ENCODE measurements around the gene CEP164.
"Not testable (repeated sequence)": the region's sequence is repeated elsewhere in the genome, so short reads cannot be mapped to it uniquely, and the experiment has no call there.

CEP164 gene

DNA sequence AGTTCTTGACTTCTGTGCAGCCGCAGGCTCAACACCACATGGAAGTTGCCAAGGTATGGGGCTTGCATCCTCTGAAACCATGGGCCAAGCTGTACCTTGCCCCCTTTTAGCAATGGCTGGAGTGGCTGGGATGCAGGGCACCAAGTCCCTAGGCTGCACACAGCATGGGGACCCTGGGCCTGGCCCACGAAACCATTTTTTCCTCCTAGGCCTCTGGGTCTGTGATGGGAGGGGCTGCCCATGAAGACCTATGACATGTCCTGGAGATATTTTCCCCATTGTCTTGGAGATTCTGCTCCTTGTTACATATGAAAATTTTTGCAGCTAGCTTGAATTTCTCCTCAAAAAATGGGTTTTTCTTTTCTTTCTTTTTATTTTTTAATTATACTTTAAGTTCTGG lies 71.0 kb downstream of the CEP164 start:
- DNase-seq: not testable (repeated sequence)

DNA sequence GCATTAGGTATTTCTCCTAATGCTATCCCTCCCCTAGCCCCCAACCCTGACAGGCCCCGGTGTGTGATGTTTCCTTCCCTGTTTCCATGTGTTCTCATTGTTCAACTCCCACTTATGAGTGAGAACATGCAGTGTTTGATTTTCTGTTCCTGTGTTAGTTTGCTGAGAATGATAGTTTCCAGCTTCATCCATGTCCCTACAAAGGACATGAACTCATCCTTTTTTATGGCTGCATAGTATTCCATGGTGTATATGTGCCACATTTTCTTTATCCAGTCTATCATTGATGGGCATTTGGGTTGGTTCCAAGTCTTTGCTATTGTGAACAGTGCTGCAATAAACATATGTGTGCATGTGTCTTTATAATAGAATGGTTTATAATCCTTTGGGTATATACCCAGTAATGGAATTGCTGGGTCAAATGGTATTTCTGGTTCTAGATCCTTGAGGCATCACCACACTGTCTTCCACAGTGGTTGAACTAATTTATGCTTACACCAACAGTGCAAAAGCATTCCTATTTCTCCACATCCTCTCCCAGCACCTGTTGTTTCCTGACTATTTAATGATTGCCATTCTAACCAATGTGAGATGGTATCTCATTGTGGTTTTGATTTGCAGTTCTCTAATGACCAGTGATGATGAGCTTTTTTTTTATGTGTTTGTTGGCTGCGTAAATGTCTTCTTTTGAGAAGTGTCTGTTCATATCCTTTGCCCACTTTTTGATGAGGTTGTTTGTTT lies 71.6 kb downstream of the CEP164 start:
- DNase-seq: not testable (repeated sequence)

DNA sequence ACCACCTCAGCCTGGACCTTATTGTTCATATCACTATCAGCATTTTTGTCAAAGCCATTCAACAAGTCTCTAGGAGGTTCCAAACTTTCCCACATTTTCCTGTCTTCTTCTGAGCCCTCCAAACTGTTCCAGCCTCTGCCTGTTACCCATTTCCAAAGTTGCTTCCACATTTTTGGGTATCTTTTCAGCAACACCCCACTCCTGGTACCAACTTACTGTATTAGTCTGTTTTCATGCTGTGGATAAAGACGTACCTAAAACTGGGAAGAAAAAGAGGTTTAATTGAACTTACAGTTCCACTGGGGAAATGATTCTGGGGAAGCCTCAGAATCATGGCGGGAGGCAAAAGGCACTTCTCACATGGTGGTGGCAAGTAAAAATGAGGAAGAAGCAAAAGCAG lies 78.2 kb downstream of the CEP164 start:
- DNase-seq: not testable (repeated sequence)

DNA sequence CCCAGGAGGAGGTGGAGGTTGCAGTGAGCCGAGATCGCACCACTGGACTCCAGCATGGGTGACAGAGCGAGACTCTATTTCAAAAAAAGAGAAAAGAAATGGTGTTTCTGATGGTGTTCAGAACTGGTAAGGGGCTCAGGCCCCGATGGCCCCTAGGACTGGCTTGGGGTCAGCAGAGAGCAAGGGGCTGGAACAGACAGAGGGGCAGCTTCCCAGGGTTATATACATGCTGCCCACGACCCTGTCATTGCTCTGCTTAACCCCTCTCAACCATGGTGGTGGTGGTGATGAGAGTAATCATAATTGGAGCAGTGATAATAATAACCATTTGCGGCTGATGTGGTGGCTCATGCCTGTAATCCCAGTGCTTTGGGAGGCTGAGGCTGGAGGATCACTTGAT lies 79.4 kb downstream of the CEP164 start:
- DNase-seq: no peak

DNA sequence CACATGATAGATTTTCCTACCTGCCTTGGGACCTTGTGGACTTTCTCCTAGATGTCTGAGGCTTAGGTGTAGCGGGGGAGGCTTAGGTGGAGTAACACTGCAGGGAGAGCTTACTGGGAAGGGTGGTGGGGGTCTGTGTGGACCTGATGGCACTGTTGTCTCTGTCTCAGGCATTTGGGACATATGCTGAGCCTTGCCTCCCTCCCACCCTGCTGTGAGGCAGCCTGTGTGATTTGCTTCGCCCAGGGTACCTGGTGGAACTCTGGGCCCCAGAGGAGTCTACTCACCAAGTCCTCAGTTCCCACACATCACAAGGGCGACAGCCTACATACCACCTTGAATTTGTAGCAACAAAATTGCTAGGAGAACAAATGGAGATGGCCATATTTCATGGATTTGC lies 80.7 kb downstream of the CEP164 start:
- no peak for DNase-seq

DNA sequence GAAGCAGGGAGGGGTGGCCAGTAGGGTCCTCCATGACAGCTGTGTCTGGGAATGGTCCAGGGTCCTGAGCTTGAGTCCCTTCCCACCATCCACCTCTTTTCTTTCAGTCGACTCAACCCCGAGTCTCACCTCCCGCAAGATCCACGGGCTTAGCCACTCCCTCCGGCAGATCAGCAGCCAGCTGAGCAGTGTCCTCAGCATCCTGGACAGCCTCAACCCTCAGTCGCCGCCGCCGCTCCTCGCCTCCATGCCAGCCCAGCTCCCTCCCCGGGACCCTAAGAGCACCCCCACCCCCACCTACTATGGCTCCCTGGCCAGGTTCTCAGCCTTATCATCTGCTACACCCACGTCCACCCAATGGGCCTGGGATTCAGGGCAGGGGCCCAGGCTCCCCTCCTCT lies 81.9 kb downstream of the CEP164 start:
- no peak for DNase-seq

DNA sequence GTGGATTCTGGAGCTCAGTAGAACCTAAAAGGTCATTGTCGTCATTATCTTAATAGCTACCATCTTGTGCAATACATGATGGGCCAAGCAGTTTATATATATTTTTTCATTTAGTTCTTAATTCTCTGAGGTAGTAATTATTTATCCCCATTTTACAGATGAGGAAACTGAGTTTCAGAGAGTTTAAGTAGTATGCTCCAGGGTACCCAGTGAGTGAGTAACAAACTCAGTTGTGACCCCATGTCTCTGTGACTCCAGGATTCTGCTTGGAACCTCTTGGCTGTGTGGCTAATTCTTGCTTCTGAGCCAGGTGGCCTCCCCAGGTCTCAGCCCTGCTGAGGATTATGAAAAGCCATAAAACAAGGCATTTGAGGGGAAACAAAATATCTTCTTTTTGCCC lies 82.6 kb downstream of the CEP164 start:
- no peak for DNase-seq

DNA sequence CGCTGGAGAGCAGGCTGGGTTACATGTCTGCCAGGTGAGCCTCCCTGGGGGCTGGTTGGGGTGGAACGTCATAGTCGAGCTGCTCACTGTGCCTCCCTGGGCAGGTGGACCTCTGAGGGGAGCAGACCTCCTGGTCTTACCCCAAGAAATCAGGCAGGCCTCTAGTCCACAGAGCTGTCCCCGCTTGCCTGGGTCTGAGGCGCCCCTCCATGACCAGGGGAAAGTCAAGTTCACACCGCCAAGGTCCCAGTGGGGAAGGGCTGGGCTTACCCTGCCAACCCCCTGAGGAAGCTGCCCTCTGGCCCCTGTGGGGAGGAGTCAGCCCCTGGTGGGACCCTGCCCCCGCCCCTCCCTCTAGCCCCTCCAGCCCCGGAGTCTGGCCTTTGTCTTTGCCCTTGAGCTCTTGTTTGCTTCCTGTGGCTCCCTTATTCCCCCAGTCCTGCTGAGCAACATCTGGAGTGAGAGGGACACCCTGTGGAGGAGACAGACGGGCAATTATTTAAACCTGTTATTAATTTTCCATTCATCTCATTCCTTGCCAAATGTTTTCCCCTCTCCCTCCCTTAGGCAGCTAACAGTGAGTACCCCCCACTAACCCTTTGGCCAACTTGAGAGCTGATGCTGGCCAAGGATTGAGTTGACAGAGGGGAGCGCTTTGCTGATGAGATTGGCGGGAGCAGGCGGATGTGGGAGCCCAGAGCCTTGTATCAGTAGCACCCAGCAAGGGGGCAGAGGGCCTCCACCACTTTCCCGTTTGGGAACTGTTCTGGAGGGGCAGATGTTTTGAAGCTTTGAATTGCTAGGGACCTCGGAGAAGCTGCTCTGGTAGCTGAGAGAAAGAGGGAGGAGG lies 83.4 kb downstream of the CEP164 start:
- no peak for DNase-seq

DNA sequence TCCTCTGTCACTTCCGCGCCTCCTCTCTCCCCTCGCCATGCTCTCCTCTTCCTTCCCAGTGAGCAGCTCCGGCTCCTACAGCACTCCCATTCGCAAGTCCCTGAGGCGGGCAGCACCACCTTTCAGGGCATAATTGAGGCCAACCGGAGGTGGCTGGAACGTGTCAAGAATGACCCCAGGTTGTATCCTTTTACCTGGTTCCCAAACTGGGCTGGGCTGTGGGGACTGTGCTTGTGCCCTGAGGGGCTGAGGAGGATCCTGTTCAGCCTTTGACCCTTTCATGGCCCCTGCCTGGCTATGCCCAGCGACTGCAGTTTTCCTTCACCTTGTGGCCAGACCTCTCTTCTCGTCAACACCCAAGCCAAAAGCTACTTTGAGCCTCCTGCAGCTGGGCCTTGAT lies 84.1 kb downstream of the CEP164 start:
- no peak for DNase-seq

DNA sequence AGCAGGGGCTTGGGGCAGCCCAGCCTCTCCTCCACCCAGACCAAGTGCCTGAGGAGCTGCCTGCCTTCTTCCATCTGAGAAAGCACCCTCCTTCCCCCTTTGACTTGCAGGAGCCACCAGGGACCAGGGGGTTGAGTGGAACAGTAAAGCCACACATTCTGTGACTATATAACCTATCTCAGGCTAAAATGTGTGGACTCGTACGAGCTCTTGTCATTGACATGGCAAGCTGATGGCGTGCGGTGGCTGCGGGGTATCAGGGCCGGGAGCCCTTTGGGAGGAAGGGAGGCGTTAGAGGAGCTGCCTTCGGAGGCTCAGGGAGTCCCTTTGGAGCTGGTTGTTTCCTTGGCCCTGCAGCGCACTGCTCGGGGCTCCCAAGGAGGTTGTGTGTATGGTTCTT lies 84.5 kb downstream of the CEP164 start:
- no peak for DNase-seq

DNA sequence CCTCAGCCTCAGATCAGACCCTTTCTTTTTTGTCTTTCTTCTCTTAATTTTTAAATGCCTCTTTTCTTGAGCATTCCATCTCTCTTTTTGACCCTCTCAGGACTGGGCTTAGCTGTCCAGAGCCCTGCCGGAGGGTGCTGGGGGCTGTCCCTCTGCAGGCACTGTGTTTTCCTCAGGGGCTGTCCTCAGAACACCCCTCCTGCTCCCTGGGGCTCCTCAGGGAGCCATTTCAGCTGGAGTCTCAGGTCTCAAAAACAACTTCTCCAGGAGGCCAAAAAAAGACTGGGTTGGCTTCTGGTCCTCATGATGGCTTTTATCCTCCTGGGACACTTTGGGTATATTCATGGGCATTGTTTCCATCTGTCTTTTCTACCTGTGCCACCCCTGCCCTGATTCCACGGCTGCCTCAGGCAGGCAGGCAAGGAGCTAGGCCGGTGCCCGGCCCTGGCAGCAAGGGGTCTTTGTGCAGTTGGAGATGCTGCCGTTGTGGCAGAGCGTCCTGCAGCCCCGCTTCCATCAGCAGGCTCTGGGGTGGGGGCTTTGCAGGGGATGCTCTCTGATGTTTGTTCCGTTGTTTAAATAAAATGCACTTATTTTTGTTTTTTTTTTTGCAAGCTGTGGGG lies 85.1 kb downstream of the CEP164 start:
- DNase-seq: no peak

DNA sequence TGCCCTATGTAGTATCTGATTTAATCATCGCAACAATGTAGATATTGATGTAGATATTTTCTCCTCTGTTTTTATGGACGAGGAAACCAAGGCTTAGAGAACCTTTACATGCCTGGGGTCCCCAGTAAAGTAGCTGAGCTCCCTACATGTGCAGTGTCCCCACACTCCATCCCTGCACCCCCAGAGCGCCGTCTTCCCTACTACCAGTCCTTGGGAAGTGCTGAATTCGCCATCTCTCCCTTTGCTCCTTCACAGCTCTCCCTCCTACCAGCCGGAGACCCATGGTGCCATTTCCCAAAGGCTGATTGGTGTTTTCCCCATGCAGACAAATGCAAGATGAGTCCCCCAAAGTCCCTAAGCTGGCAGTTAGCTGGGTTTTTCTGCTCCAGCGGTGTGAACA lies 86.0 kb downstream of the CEP164 start:
- no peak for DNase-seq

DNA sequence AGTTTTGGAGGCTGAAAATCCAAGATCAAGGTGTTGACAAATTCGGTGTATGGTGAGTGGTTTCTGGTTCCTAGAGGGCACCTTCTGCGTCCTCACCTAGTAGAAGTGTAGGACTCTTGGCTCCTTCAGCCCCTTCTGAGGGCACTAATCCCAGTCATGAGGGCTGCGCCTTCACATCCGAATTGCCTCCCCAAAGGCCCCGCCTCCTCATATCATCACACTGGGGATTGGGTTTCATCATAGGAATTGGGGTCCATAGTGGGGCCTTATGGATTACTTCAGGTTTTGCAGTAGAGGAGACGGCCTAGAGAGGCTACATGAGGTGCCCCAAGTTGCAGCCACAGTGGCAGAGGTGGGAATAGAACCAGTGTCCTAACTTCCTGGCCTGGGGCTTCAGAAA lies 87.1 kb downstream of the CEP164 start:
- DNase-seq: no peak

DNA sequence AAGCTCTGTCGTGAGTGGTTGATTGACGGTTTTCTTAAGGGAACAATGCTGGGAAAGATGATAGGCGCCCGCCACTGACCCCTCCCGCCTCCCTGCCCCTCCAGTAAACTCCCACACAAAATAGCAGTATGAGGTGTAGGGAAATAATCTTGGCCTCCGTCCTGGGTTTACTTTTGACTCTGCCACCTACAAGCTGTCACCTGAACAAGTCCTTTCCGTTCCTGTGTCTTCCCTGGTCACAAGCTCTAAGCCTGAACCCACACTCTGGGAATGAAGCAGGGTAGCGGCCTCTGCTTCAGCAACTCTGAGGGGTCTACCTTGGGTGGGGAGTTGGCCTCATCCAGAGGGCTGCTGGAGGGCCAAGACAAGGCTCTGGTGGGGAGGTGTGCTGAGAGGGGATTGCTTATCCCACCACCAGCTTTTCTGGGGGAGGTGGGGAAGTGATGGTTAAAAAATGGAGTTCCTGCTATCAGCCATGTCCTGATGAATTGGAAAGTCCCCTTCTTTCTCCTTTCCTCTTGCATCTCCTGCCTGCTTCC lies 87.8 kb downstream of the CEP164 start:
- DNase-seq: no peak

DNA sequence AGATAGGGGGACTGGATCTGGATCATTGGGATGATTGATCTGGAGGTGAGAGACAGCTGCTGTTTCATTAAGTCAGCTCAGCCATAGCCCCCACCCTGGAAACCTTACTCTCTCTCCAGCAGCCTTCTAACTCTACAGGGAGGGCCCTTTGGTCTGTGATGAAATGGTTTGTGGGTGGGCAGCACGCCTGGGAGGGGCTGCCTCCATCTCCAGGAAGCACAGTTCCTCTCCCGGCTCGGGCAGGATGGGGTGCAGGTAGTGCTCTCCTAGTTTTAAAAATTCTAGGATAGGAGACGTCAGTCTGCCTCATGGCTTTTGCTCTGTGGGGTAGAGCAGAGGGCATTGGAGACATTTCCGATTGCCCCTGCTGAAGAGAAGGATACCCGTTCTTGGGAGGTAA lies 89.7 kb downstream of the CEP164 start:
- DNase-seq: no peak

DNA sequence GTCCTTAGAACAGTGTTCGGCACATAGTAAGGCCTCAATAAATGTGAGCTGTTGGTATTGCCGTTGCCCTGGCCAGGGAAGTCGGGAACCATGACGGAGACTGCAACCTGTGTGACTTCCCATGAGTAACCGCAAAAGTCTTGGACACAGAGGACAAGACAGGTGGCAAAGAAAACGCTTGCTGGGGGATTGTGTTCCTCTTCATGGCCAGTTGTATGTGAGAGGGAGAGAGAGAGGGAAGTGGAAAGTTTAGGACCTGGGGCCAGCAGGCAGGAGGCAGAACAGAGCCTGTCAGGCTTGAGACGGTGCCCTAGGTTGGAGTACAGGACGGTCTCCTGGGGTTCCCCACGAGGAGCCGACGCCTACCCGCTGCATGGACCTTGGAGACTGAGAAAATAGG lies 90.2 kb downstream of the CEP164 start:
- no peak for DNase-seq

DNA sequence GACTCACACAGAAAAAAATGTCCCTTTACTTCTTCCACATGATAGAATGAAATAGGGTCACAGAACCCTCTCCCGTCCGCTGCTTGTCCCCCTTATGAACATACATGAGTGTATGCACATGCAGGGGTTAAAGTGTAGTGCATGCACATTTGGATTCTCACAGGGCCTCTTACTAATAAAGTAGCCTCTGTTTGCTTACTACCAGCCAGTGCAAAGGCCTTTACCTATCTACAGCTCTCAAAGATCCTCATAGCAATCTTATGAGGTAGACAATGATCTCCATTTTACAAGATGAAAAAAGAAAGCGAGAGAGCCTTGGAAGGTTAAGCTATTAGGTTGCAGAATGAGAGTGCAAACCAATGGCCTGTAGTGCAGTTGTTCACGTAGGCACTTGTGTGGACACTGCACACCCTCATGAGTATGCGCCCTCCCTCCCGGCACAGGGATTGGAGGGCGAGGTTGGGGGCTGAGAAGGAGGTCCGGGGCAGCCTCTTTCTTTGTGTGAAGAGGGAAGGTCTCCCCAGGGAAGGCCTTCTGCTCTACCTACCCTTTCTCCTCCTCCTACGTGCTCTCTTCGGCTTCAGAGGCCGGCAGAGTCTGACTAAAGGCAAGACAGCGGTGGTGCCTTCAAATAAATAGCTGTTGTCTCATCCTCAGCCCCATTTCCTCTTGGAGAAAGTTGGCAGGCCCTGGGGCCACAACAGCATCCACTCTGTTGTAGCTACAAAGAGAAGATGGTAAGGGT lies 91.3 kb downstream of the CEP164 start:
- DNase-seq: no peak

DNA sequence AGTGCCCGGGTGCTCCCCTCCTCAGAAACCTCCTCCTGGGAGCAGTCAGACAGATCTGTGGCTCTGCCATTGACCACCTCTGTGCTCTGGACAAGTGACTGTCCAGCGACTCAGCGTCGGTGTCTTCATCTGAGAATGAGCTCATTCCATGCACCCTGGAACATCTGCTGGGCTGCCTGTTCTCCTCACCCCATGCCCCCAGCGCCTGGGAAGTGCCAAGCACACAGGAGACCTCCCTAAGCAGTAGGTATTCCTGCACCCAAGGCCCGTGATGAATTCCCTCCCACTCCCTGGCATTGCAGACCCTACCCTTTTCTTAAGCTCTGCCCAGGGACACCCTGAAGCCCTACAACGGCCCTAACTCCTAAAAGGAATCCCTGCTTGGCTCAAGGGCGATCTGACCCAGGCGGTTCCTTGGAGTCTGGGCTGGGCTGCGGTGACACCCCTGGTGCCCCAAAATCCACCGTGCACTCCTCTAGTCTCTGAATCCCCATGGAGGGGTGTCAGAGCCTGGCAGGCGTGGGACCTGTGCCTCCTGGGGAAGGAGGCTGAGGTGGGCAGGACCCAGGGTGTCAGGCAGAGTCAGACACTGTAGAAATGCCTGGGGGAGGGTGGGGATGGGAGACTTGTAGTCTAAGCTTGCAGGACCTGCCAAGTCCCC lies 92.0 kb downstream of the CEP164 start:
- DNase-seq: peak; percentile 14

DNA sequence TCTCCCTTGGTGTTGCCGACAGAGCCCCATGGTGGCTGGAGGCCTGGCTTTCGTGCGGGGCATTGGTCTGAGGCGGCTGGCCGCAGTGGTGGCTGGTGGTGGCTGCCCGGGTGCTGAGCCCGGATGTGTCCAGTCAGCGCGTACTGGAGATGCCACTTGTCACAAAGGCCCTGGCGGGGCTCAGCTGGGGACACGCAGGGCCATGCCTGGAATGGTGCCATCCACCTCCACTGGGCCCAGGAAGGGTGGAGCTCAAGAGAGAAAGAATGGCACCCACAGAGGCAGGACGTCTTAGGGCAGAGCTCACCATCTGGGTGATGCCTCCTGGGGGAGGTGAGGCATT lies 92.5 kb downstream of the CEP164 start:
- no peak for DNase-seq

DNA sequence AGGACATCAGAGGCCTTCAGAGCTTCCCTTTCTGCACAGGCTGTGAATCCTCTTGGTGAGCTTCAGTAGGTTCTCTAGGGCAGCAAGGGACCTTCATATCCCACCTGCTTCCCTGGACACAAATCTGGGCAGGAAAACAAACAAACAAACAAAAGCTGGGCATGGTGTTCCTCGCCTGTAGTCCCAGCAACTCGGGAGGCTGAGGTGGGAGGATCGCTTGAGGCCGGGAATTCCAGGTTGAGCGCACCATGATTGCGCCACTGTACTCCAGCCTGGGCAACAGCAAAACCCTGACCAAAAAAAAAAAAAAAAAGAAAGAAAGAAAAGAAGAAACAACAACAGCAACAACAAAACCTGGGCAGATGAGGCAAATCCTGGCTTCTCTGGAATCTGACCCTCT lies 92.9 kb downstream of the CEP164 start:
- DNase-seq: no peak

DNA sequence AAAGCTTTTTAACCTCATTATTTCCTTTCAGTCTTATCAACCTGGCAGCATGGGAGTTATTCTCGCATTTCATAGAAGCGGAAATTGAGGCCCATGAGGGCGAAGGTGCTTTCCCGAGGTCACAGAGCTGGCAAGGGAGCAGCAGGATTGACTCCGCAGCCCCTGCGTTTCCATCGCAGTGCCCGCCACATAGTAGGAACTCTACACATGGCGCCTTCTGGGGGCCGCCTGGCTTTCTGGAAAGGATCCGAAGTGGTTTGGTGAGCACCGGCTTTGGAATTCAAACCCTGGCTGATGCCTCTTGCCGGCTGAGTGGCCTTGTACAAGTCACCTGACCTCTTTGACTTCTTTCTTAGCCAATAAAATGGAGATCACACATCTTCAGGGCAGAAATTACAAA lies 93.4 kb downstream of the CEP164 start:
- no peak for DNase-seq

DNA sequence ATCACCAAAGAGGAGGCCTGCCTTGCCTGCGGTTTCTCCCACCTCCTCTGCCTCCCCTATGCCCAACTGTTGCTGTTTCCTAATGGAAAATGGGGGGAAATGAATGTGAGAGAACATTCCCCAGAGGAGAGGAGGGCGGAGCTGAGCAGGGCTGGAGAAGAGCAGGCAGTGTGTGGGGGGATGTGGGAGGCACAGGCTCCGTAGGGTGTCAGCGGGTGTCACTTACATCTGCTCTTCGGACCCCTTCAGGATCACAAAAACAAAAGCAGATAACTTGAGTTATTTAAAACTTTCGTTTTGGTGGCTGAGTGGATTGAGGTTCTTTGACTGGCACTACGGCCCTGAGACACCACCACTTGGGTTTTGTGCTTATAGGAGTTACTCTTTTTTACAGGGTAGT lies 93.8 kb downstream of the CEP164 start:
- no peak for DNase-seq
